ENCODE measurements around the gene EIF2B4.

Gene EIF2B4

DNA sequence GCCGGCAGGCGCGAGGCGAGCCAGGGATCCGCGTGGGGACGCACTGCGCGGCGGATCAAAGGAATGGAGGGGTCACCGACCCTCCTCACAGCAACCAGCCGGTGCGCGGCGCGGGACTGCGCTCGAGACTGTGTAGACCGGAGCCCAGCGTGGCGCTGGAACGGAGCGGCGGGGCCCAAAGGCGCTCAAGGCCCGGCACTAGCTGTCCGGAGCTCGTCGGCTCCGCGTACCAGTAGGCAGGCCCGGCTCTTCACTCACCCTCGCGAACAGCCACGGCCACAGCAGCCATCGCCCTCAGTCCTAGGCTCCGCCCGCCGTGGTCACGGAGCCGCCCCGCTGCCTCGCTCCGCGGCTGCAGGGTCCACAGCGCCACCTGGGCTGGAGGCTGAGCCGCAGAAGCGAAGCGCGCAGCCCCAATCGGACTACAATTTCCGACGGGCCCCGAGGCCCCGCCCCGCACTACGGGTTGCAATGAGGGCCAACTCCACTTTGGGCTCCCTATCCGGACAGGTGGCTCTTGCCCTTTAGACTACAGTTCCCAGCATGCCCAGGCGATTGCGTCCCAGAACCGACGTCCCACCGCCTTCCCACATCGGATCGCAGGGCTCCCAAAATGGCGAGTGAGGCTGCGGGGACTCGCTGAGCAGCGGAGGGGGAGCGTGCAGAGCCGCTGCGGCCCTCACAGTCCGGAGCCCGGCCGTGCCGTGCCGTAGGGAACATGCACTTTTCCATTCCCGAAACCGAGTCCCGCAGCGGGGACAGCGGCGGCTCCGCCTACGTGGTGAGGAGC is at the start of gene EIF2B4, which contains the start of gene SNX17:
EIF2B4 (minus strand) TSS at position 313 of the 790 bp plus-strand sequence; CDS start at position 289, 24 bp downstream.
SNX17 (plus strand) TSS at position 591 of the 790 bp plus-strand sequence; CDS start at position 719, 128 bp downstream.
- peak; percentile 98 to 99 for DNase-seq

GRCh38 chr2:27416151-27416550 is 46.0 kb upstream of the EIF2B4 start:
- DNase-seq: no peak

DNA sequence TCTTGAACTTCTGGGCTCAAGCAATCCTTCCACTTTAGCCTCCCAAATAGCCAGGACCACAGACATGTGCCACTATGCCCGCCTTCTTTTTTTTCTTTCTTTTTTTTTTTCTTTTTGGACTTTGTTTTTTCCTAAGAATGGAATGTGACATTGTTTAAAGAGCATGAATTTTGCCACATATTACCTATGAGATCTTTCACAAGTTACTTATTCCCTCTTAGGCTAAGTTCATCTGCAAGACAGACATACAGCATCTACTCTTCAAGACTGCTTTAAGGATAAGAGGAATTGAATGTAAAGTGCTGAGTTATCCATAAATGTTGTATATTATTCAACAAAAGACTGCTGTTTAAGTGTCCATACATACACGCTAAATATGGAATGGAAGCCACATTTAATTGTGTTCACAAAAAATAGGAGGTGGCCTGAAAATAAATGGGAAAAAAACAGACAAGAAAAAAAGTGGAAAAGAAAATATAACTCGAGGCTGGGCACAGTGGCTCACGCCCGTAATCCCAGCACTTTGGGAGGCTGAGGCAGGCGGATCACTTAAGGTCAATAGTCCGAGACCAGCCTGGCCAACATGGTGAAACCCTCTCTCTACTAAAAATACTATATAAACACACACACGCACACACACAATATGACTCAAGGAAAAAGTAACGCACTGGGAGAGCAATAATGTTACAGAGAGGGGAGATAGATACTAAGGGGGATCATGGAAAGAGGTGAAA is 42.4 kb upstream of the EIF2B4 start:
- DNase-seq: no peak

- DNase-seq: peak; percentile 88 to 92
Observed at GRCh38 chr2:27409321-27410073, 39.4 kb upstream of the EIF2B4 start, which contains the start of gene PPM1G. Gene PPM1G, minus strand, starts transcription at chr2:27409591. Its CDS starts 169 bp downstream, at chr2:27409422.

DNA sequence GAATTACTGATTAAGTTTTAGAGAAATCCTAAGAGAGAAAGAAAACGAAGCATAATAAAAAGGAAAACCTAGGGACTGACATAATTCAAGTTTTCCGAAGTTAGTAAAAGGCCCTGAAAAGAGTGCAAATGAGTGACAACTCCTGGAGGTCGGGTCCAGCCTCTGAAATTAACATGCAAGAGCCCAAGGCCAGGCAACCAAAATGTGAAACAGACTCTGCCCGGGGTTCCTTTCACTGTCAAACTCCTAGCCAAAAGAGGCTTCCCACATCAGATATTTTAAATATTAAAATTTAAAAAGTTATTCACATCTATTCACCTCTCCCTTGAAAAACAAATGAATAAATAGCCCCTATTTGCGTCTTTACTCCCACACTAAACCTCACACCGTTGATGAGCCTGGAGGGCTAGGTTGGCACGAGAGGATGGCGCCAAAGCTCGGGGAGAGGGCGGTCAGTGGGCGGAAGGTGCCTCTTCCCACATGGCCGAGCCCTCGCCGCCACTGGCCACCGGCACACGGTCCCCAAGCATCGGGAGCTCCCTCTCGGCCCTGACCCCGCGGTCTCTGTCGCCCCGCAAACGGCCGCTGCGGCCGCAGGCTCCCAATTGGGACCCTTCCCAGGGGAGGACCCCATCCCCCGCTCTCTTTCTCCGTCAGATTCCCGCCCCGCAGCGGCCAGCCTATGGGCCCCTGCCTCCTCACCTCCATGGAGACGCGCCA is 38.6 kb upstream of the EIF2B4 start:
- peak; percentile 22 to 33 for DNase-seq

GRCh38 chr2:27407798-27408491 is 37.8 kb upstream of the EIF2B4 start:
- DNase-seq: peak; percentile 35 to 46

GRCh38 chr2:27400348-27401135 is 30.4 kb upstream of the EIF2B4 start:
- no peak for DNase-seq

DNA sequence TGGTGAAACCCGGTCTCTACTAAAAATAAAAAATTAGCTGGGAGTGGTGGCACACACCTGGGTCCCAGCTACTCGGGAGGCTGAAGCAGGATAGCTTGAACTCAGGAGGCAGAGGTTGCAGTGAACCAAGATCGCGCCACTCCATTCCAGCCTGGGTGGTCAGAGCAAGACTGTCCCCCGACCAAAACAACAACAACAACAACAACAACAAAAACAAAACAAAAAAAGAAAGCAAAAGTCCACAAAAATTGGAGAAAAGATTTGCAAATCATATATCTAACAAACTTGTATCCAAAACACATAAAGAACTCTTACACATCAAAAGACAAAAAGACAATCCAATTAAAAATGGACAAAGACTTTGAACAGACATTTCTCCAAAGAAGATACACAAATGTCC is 28.8 kb upstream of the EIF2B4 start:
- DNase-seq: no peak

DNA sequence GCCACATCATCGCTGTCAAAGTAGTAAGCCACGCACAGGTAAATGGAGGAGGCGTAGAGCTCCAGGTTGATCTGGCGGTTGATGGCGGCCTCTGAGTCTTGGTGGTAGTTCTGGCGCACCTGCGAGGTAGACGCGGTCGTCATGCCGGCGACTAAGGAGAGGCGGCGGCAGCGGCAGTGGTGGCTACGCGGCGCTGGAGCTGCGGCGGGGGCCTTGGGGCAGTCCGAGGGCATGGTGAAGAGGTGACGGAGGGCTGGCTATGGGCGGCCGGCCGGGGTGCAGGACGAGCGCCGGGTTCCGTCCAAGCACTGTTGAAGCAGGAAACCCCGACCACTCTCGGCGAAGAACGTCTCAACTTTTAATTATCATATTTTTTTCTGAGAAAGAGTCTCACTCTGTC is 23.1 kb upstream of the EIF2B4 start:
- DNase-seq: no peak

GRCh38 chr2:27390822-27391679 is 20.9 kb upstream of the EIF2B4 start:
- no peak for DNase-seq

DNA sequence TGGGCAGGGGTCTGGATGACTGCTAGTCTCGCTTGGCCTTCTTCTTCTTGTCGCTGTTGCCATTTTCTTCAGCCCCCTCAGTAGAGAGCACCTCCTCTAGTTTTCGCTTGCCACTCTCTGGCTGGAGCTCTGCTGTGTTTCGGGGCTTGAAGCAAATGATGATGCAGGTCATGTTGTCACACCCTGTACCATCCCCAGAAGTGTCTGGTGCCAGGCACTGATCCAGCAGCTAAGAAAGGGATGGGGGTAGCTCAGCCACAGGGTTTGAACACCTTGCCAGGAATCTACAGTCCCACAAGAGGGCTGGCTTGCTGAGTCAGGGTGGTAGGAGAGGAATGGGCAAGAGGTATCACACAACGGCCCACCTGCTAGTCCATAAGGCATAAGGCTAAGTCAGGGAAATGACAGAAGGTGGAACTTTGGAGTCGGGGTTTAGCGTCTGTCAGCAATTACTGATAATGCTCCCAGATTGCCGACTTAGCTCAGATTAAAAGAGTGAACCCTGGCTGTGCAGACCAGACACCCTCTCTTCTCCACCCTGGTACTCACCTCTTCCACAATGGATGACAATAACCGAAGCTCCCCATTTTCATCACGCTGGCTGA is 11.5 kb upstream of the EIF2B4 start:
- DNase-seq: no peak

- DNase-seq: peak; percentile 82 to 88
Observed at GRCh38 chr2:27380626-27381545, 10.7 kb upstream of the EIF2B4 start, which contains the start of gene ZNF513. Gene ZNF513, minus strand, starts transcription at chr2:27380734. Its CDS starts 208 bp downstream, at chr2:27380526.

DNA sequence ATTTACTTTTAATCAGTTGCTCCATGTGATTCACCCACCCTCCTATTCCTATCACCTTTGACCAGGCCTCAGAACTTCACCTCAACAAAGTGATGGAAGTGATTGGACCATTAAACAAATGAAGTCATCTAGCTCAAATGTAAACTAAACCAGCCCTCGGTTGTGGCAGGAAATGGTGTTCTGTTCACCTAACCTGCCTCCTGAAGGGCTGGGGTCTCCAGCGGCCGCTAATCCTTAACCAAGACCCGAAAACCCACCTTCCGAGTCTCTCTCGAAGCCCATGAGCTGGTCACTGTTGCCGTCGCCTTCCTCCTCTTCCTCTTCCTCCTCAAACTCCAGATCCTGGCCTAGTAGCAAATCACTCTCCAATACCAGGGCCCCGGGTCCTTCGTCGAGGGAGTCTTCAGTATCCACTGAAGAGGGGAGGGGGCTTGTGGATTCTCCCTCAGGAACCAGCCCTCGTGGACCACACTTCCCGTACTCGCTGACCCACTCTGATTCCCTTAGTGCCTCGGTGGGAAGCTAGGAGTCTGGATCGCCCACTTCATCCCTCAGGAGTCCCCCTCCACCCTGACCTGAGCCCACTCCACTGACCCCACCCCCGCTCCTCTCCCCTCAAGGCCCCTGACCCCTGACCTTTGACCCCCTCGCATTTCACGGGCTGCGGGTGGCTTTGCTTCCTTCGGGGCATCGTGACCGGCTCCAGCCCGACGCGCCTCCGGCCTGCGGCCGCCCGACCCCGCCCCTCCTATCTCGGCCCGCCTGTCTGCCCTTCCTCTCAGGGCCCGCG is 9.9 kb upstream of the EIF2B4 start:
- DNase-seq: peak; percentile 18 to 64

DNA sequence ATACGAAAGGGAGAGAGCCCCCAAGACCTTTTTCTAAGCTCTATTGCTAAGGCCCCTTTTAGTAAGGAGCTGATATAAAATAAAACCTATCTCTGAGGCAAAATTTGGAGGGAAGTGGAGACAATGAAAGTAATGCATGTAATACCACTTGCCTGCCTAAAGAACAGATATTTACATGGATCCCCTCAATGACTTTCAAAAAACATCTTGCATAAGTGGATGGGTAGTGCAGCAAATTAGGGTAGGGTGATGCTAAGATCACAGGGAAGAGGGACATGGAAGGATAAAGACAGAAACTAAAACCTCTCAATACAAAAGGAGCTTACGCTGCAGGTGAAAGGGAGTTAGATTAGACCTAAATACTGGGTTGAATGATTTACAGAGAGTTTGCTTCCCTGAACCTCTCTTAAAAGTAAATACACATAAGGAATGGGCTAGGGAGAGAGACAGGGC is 9.3 kb upstream of the EIF2B4 start:
- DNase-seq: peak in 1 of 2 experiments; percentile 36

DNA sequence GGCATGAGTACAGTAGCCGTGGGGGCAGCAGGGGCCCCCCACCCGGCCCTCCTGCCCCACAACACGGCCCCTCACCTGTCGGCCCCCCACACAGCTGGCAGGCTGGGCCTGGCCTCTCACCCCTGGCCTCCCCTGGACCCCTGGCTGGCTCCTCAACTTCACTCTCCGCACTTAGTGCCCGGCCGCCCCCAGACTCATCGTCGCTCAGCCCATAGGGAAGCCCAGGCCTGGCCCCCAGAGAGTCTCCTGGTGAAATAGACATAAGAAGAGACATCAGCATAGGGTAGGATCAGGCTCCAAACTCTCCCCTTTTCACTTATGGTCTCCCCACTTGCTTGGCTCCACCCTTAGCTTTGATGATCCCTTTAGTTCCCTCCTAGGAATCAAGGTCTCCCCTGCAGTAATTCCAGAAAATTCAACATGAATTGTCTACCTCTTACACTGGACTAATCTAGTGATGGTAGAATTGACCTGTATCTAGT is 8.7 kb upstream of the EIF2B4 start:
- DNase-seq: no peak

- DNase-seq: no peak
Observed at GRCh38 chr2:27378096-27378808, 8.1 kb upstream of the EIF2B4 start.

All from Kasumi-1 (cell line).